A673 (cell line): ENCODE results near the gene TUBB. TPM values are rescaled to one million over a fixed set of nuclear protein-coding genes. Genes with fewer than 3 reads are reported as not detected.
"Not testable (repeated sequence)": the region's sequence is repeated elsewhere in the genome, so short reads cannot be mapped to it uniquely, and the experiment has no call there.

ENCODE experiments used
- BruUV-seq: library from RNA; stranded (reverse); fragments of 400-500 nt; replicated peaks from 2 replicates; lab custom pipeline; 2021; lab: Mats Ljungman, UMichigan
- CTCF ChIA-PET: fragments of 300-600 bp; sonication (Branson Sonifier 250); formaldehyde crosslinking; loops from one replicate; lab custom pipeline; 2022; ENCODE audit warnings: antibody characterized with exemption; lab: Charles Lee
- POLR2A ChIA-PET: fragments of 300-600 bp; sonication (Branson Sonifier 250); formaldehyde crosslinking; loops from one replicate; lab custom pipeline; 2022; ENCODE audit warnings: antibody characterized with exemption; ENCODE audit not compliant: low non-redundant PET; lab: Charles Lee
- DNase-seq: peaks from one replicate; pipeline ENCODE4 v3.0.0-alpha.2; 2015; ENCODE audit warnings: low spot score
- H3K27ac ChIP-seq: fragments of 200-600 bp; sonication (generic); 2 replicates; pipeline ENCODE4 v1.5.1; 2016; ENCODE audit warnings: mixed run types, low read depth, mild to moderate bottlenecking, mixed read lengths, antibody characterized with exemption, low read length; ENCODE audit not compliant: poor library complexity, severe bottlenecking
- H3K27me3 ChIP-seq: fragments of 200-600 bp; sonication (generic); replicated peaks from 2 replicates; pipeline ENCODE4 v1.6.1; 2017; ENCODE audit warnings: mixed run types, low read depth, mild to moderate bottlenecking, mixed read lengths, antibody characterized with exemption, low read length; ENCODE audit not compliant: insufficient read depth, poor library complexity
- H3K36me3 ChIP-seq: fragments of 200-600 bp; sonication (generic); 2 replicates; pipeline ENCODE4 v1.6.1; 2016; ENCODE audit warnings: mixed run types, mild to moderate bottlenecking, mixed read lengths, antibody characterized with exemption, low read length; ENCODE audit not compliant: insufficient read depth, poor library complexity, severe bottlenecking
- H3K4me1 ChIP-seq: fragments of 200-600 bp; sonication (generic); 2 replicates; pipeline ENCODE4 v1.6.1; 2017; ENCODE audit warnings: mixed run types, mild to moderate bottlenecking, mixed read lengths, antibody characterized with exemption, low read length; ENCODE audit not compliant: insufficient read depth, poor library complexity, severe bottlenecking
- H3K4me3 ChIP-seq: fragments of 200-600 bp; sonication (generic); 2 replicates; pipeline ENCODE4 v1.5.1; 2016; ENCODE audit warnings: low read depth, mixed run types, mild to moderate bottlenecking, mixed read lengths, low read length; ENCODE audit not compliant: poor library complexity, severe bottlenecking
- H3K9me3 ChIP-seq: fragments of 200-600 bp; sonication (generic); 2 replicates; pipeline ENCODE4 v1.6.1; 2016; ENCODE audit warnings: mixed run types, low read depth, mild to moderate bottlenecking, mixed read lengths, antibody characterized with exemption, low read length; ENCODE audit not compliant: poor library complexity, severe bottlenecking
- EZH2 ChIP-seq: fragments of 200-600 bp; sonication (generic); IDR thresholded peaks from 2 replicates; pipeline ENCODE4 v1.6.1; 2017; ENCODE audit warnings: borderline replicate concordance, low read depth, mild to moderate bottlenecking, mixed read lengths, antibody characterized with exemption, low read length; ENCODE audit not compliant: poor library complexity, severe bottlenecking
- intact Hi-C: fragments of 100-400 bp; cut with micrococcal nuclease; formaldehyde crosslinking; loops from one replicate; pipeline ENCODE4 v1.10.0; 2022; ENCODE audit not compliant: unreplicated experiment
- total RNA-seq: library from RNA; stranded (reverse); gene quantifications from 2 replicates; pipeline ENCODE4 v1.2.3, GENCODE V29; 2021
- TF ChIP-seq, protein P1 (sequence below): fragments of 300-800, 200-600 bp; sonication (generic); conservative IDR thresholded peaks from 2 replicates; pipeline ENCODE4 v1.5.1; 2017; ENCODE audit warnings: low read depth, mild to moderate bottlenecking, antibody characterized with exemption, low read length, moderate library complexity, mixed read lengths

TUBB gene
- total RNA-seq, 1 experiment from 2014 or later, result 1,936 TPM

GRCh38 chr6:30763618-30764489 is 43.7 kb downstream of the TUBB start:
- CTCF ChIA-PET, result interaction anchor here (0.5 to 0.7 kb wide), 4 partner anchors 9 to 307 kb away, joined by 3 to 6 read pairs (median 4); no protein-coding TSS in a partner anchor
- intact Hi-C loops, result no loop called here
- Histone ChIP-seq H3K27ac (peak overlapping the region; percentile 52), H3K4me1 (peaks cover 20% of the 10 kb centered on the region), H3K9me3 (no peaks in the 10 kb centered on the region), H3K27me3 (no peaks in the 10 kb centered on the region), H3K36me3 (no peaks in the 10 kb centered on the region), H3K4me3 (no peak overlapping the region)
- no TSS peak for BruUV-seq
- POLR2A ChIA-PET, result interaction anchor here (0.6 to 1.2 kb wide), 2 partner anchors 28 to 149 kb away, joined by 5 to 7 read pairs; no protein-coding TSS in a partner anchor
- peak; percentile 60 for DNase-seq
- no peak for TF ChIP-seq EZH2
- TF ChIP-seq, protein P1, sequence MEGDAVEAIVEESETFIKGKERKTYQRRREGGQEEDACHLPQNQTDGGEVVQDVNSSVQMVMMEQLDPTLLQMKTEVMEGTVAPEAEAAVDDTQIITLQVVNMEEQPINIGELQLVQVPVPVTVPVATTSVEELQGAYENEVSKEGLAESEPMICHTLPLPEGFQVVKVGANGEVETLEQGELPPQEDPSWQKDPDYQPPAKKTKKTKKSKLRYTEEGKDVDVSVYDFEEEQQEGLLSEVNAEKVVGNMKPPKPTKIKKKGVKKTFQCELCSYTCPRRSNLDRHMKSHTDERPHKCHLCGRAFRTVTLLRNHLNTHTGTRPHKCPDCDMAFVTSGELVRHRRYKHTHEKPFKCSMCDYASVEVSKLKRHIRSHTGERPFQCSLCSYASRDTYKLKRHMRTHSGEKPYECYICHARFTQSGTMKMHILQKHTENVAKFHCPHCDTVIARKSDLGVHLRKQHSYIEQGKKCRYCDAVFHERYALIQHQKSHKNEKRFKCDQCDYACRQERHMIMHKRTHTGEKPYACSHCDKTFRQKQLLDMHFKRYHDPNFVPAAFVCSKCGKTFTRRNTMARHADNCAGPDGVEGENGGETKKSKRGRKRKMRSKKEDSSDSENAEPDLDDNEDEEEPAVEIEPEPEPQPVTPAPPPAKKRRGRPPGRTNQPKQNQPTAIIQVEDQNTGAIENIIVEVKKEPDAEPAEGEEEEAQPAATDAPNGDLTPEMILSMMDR, result no peak

DNA sequence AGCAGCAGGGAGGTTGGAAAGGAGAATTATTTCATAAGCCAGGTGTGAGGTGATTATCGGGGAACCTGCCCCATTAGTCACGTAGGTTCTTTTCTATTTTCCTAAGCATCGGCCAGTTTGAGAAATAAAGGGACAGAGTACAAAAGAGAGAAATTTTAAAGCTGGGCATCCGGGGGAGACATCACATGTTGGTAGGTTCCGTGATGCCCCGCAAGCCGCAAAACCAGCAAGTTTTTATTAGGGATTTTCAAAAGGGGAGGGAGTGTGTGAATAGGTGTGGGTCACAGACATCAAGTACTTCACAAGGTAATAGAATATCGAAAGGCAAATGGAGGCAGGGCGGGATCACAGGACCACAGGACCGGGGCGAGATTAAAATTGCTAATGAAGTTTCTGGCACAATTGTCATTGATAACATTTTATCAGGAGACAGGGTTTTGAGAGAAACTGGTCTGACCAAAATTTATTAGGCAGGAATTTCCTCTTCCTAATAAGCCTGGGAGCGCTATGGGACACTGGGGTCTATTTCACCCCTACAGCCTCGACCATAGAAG is 44.4 kb downstream of the TUBB start:
- intact Hi-C loops, H3K4me3 ChIP-seq, DNase-seq, H3K36me3 ChIP-seq, H3K27me3 ChIP-seq, H3K27ac ChIP-seq, BruUV-seq, H3K9me3 ChIP-seq: not testable (repeated sequence)
- ChIA-PET POLR2A (interaction anchor here (0.6 to 1.2 kb wide), 2 partner anchors 27 to 150 kb away, joined by 5 to 7 read pairs; no protein-coding TSS in a partner anchor), CTCF (interaction anchor here (0.5 to 0.6 kb wide), 2 partner anchors 9 to 61 kb away, joined by 3 to 5 read pairs; no protein-coding TSS in a partner anchor)
- peaks cover 27% of the 10 kb centered on the region for H3K4me1 ChIP-seq

- CTCF ChIA-PET, H3K9me3 ChIP-seq, H3K36me3 ChIP-seq, POLR2A ChIA-PET, H3K4me3 ChIP-seq, H3K27me3 ChIP-seq, H3K27ac ChIP-seq, intact Hi-C loops, BruUV-seq: not testable (repeated sequence)
- H3K4me1 ChIP-seq, result peaks cover 33% of the 10 kb centered on the region
- peak; percentile 37 for DNase-seq
Measured at GRCh38 chr6:30765495-30765894, 45.3 kb downstream of the TUBB start.

- Histone ChIP-seq H3K36me3 (no peaks in the 10 kb centered on the region), H3K9me3 (no peaks in the 10 kb centered on the region), H3K4me1 (peaks cover 33% of the 10 kb centered on the region), H3K4me3 (no peak overlapping the region), H3K27ac (no peak overlapping the region), H3K27me3 (no peaks in the 10 kb centered on the region)
- no peak for DNase-seq
- ChIA-PET CTCF (no interaction called here), POLR2A (interaction anchor here (0.6 kb wide), 1 partner anchor 124 kb away, joined by 6 read pairs; no protein-coding TSS in a partner anchor)
- BruUV-seq, result no TSS peak
- intact Hi-C loops, result no loop called here
- no peak for TF ChIP-seq EZH2
- TF ChIP-seq, protein P1, result no peak
Measured at GRCh38 chr6:30766461-30767157, 46.5 kb downstream of the TUBB start.
